Thoracic aorta (tissue), 2 donors: ENCODE measurements around the gene MINDY4B. TPM values are rescaled to one million over a fixed set of nuclear protein-coding genes. Genes with fewer than 3 reads are reported as not detected.
"Not testable (repeated sequence)": the region's sequence is repeated elsewhere in the genome, so short reads cannot be mapped to it uniquely, and the experiment has no call there.

Source experiments
- ATAC-seq: fragments of 150-250 bp; one replicate; pipeline ENCODE4 v1.8.0; 2017; ENCODE audit warnings: low read depth; ENCODE audit not compliant: insufficient number of reproducible peaks, low FRiP score
- DNase-seq: peaks from one replicate; pipeline ENCODE4 v3.0.0-alpha.2; 2020; ENCODE audit warnings: low spot score
- H3K27ac ChIP-seq, 2 donors: fragments of 200-600 bp; sonication (generic); 1 replicate in 1 of 2; 2 replicates in 1 of 2; pipeline ENCODE4 v1.5.1; 2016; ENCODE audit warnings: mild to moderate bottlenecking in 2 of 2, moderate library complexity in 2 of 2
- H3K27me3 ChIP-seq: fragments of 200-600 bp; sonication (generic); replicated peaks from 2 replicates; pipeline ENCODE4 v1.6.0; 2016; ENCODE audit warnings: mild to moderate bottlenecking; ENCODE audit not compliant: insufficient read depth
- H3K36me3 ChIP-seq: fragments of 200-600 bp; sonication (generic); one replicate; pipeline ENCODE4 v1.5.1; 2016
- H3K4me1 ChIP-seq, 2 donors: fragments of 200-600 bp; sonication (generic); 1 replicate in 1 of 2; 2 replicates in 1 of 2; pipeline versions ENCODE4 v1.5.1 to v1.6.0; 2016; ENCODE audit warnings: low read depth in 2 of 2, mild to moderate bottlenecking in 1 of 2; ENCODE audit not compliant: control insufficient read depth in 1 of 2
- H3K4me3 ChIP-seq: fragments of 200-600 bp; sonication (generic); 2 replicates; pipeline ENCODE4 v1.5.1; 2016; ENCODE audit warnings: mild to moderate bottlenecking
- H3K9me3 ChIP-seq: fragments of 200-600 bp; sonication (generic); 2 replicates; pipeline ENCODE4 v1.5.1; 2016
- CTCF ChIP-seq: fragments of 200-600 bp; sonication (generic); IDR thresholded peaks from one replicate; pipeline ENCODE4 v1.5.1; 2019; ENCODE audit warnings: antibody characterized with exemption
- total RNA-seq, 2 donors: library from RNA; depleted of rRNA; stranded (reverse); fragments of >200 nt; gene quantifications; one replicate each; pipeline versions ENCODE4 v1.1.0 to v1.2.3, GENCODE V29; 2016

The MINDY4B gene
- total RNA-seq, 2 donors from 2014 or later = not detected

- no peak for TF ChIP-seq CTCF
- Histone ChIP-seq H3K9me3 (no peaks in the 10 kb centered on the region), H3K4me1 (no peaks in the 10 kb centered on the region), H3K36me3 (no peaks in the 10 kb centered on the region), H3K4me3 (no peak overlapping the region), H3K27me3 (no peaks in the 10 kb centered on the region), H3K27ac (no peak overlapping the region)
- DNase-seq = no peak
- no peak for ATAC-seq
These were observed 43.4 kb downstream of the MINDY4B start for GRCh38 chr3:150861851-150862250.

- not testable (repeated sequence) for H3K9me3 ChIP-seq, DNase-seq, H3K4me3 ChIP-seq, H3K36me3 ChIP-seq, H3K27ac ChIP-seq, ATAC-seq, H3K4me1 ChIP-seq, H3K27me3 ChIP-seq
These were observed 47.3 kb downstream of the MINDY4B start for GRCh38 chr3:150857936-150858335.

GRCh38 chr3:150850191-150850590 lies 55.0 kb downstream of the MINDY4B start:
- no peak for DNase-seq

DNA sequence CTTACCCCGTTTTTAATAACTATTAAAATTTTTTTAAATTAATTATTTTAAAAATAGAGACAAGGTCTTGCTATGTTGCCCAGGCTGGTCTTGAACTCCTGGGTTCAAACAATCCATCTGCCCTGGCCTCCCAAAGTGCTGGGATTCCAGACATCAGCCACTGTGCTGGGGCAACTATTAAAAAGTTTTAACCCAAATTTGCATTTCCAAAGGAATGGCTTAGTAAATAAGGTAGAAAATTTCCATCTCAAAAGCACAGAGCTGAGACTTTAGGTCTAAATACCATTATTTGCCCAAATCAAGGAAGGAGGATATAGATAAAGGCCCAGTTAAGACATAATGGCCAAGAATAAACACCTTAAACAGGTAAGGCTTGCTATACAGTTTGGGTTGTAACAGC lies 56.4 kb downstream of the MINDY4B start:
- H3K36me3 ChIP-seq = no peaks in the 10 kb centered on the region
- no peak overlapping the region for H3K4me3 ChIP-seq
- peaks cover 0 to 12% of the 10 kb centered on the region in 2 donors for H3K4me1 ChIP-seq
- ATAC-seq (no peak), DNase-seq (no peak)
- no peaks in the 10 kb centered on the region for H3K27me3 ChIP-seq
- no peaks in the 10 kb centered on the region for H3K9me3 ChIP-seq
- H3K27ac ChIP-seq = no peak overlapping the region
- TF ChIP-seq CTCF = no peak

More at GRCh38 chr3:150850191-150850590, 55.0 kb downstream of the MINDY4B start:
- Histone ChIP-seq H3K27ac (no peak overlapping the region), H3K27me3 (no peaks in the 10 kb centered on the region), H3K36me3 (no peaks in the 10 kb centered on the region), H3K9me3 (no peaks in the 10 kb centered on the region), H3K4me1 (no peaks in the 10 kb centered on the region), H3K4me3 (no peak overlapping the region)
- ATAC-seq = no peak
- TF ChIP-seq CTCF = no peak

GRCh38 chr3:150847433-150847832 lies 57.8 kb downstream of the MINDY4B start:
- ATAC-seq = no peak
- no peaks in the 10 kb centered on the region for H3K9me3 ChIP-seq

More at GRCh38 chr3:150847433-150847832, 57.8 kb downstream of the MINDY4B start:
- no peak for TF ChIP-seq CTCF
- no peak for DNase-seq
- Histone ChIP-seq H3K4me1 (peaks cover 0 to 19% of the 10 kb centered on the region in 2 donors), H3K4me3 (no peak overlapping the region), H3K27ac (no peak overlapping the region), H3K36me3 (no peaks in the 10 kb centered on the region), H3K27me3 (no peaks in the 10 kb centered on the region)
